SK-N-SH (cell line): Measurements from ENCODE around the gene RPS3A.

ENCODE experiments used
- EP300 ChIP-seq, 2 experiments: IDR thresholded peaks; 2 replicates each; pipeline versions ENCODE4 v1.4.0 to v1.6.1; 2012; ENCODE audit warnings: borderline replicate concordance in 1 of 2, low read depth in 1 of 2, low read length in 1 of 2
- FOXM1 ChIP-seq: IDR thresholded peaks from 2 replicates; pipeline ENCODE4 v1.4.0; 2012; ENCODE audit warnings: low read depth, mild to moderate bottlenecking
- MXI1 ChIP-seq: IDR thresholded peaks from 2 replicates; pipeline ENCODE4 v1.6.1; 2012; ENCODE audit warnings: mild to moderate bottlenecking, low read depth, low read length, improper control_type of control experiment
- NFIC ChIP-seq: IDR thresholded peaks from 2 replicates; pipeline ENCODE4 v1.4.0; 2012; ENCODE audit warnings: borderline replicate concordance
- RAD21 ChIP-seq: IDR thresholded peaks from 2 replicates; pipeline ENCODE4 v1.6.1; 2012; ENCODE audit warnings: mild to moderate bottlenecking, low read length
- RFX5 ChIP-seq: IDR thresholded peaks from 2 replicates; pipeline ENCODE4 v1.6.1; 2012; ENCODE audit warnings: mild to moderate bottlenecking, improper control_type of control experiment, low read length
- SIN3A ChIP-seq: IDR thresholded peaks from 2 replicates; pipeline ENCODE4 v1.6.1; 2012; ENCODE audit warnings: low read depth, mild to moderate bottlenecking, low read length, moderate library complexity, borderline replicate concordance
- TAF1 ChIP-seq: IDR thresholded peaks from 2 replicates; pipeline ENCODE4 v1.6.1; 2012; ENCODE audit warnings: low read depth, mild to moderate bottlenecking, low read length, moderate library complexity, borderline replicate concordance
- TEAD4 ChIP-seq: IDR thresholded peaks from 2 replicates; pipeline ENCODE4 v1.4.0; 2012; ENCODE audit warnings: mild to moderate bottlenecking, borderline replicate concordance; ENCODE audit not compliant: insufficient read depth
- YY1 ChIP-seq: IDR thresholded peaks from 2 replicates; pipeline ENCODE4 v1.4.0; 2012; ENCODE audit warnings: low read depth, mild to moderate bottlenecking
- TF ChIP-seq, protein P1 (sequence below): fragments of 200-600 bp; sonication (generic); IDR thresholded peaks from 2 replicates; pipeline ENCODE4 v1.6.1; 2017; ENCODE audit warnings: antibody characterized with exemption, mild to moderate bottlenecking, moderate library complexity

GRCh38 chr4:151107063-151107462, 7.6 kb downstream of the RPS3A start:
- TF ChIP-seq, protein P1, sequence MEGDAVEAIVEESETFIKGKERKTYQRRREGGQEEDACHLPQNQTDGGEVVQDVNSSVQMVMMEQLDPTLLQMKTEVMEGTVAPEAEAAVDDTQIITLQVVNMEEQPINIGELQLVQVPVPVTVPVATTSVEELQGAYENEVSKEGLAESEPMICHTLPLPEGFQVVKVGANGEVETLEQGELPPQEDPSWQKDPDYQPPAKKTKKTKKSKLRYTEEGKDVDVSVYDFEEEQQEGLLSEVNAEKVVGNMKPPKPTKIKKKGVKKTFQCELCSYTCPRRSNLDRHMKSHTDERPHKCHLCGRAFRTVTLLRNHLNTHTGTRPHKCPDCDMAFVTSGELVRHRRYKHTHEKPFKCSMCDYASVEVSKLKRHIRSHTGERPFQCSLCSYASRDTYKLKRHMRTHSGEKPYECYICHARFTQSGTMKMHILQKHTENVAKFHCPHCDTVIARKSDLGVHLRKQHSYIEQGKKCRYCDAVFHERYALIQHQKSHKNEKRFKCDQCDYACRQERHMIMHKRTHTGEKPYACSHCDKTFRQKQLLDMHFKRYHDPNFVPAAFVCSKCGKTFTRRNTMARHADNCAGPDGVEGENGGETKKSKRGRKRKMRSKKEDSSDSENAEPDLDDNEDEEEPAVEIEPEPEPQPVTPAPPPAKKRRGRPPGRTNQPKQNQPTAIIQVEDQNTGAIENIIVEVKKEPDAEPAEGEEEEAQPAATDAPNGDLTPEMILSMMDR = no peak
- TF ChIP-seq NFIC (no peak), YY1 (no peak), FOXM1 (no peak), RAD21 (no peak), TAF1 (no peak), TEAD4 (no peak), RFX5 (no peak), EP300 (IDR thresholded peaks at IDR 0.05; ENCODE audit: borderline replicate concordance in 1 of 2, low read depth in 1 of 2, low read length in 1 of 2) (no peak), SIN3A (no peak), MXI1 (no peak)
